HG02973 (cell line): Measurements from ENCODE around the gene DLX1.
"Not testable (repeated sequence)": the region's sequence is repeated elsewhere in the genome, so short reads cannot be mapped to it uniquely, and the experiment has no call there.

Experiments used
- ATAC-seq: cut with Tn5 transposase; IDR thresholded peaks from one replicate; pipeline ENCODE4 v1.9.1; 2021; ENCODE audit warnings: moderate library complexity; ENCODE audit not compliant: unreplicated experiment

The DLX1 gene

DNA sequence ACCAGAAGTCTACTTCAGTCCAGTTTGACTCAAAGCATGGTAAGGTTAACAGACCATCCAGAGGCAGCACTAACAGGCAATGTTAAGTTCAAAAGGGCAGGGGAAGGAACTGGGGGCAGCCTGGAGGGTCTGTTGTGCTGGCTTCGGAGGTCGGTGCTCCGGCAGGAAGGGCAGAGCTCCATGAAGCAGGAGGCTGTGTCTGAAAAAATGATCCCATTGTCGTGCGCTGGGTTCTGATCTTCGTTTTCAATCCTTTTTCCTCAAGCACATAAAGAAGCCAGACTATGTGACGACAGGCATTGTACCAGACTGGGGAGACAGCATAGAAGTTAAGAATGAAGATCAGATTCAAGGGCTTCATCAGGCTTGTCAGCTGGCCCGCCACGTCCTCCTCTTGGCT is 21.9 kb upstream of the DLX1 start:
- ATAC-seq: no peak

GRCh38 chr2:172065111-172065510 is 20.2 kb upstream of the DLX1 start:
- no peak for ATAC-seq

DNA sequence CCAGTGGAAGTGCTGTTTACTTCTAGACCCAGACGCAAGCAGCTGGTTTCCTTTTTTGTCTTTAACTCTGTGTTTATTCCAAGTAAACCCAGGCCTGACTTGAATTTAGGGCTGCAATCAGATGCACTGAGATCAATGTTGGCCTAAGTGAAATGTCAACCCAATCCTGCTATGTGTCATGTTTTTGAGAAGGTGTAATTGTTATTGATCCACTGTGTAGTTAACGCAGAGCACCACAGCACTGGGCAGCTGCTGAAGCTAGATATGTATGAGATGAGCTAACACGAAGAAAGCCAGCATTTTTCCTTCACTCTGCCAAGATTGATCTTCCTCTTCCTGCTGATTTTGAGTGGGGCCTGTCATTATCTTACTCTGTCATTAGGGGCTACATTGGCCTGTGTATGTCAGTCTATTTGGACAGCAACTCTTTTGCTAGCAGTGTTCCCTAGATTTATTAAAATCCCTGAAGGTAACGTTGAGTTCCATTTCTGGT is 18.9 kb upstream of the DLX1 start:
- no peak for ATAC-seq

GRCh38 chr2:172067905-172068304 is 17.4 kb upstream of the DLX1 start:
- not testable (repeated sequence) for ATAC-seq

DNA sequence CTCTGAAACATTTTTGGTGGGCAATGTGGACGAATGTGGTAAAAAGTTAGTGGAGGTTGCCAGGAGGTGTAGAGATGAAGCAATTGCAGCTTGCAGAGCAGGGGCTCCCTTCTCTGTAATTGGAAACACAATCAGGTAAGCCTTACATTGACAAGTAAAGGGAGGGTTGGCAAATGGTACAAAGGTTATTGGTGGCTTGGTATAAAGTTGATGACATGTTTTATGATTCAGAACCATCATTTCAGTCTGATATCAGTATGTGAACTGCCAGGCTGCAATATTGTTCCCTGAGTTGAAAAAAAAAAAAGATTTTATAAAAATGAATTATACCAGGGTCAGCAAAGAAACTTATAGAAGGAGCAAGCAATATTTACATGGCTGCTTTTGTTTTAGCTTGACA is 14.4 kb upstream of the DLX1 start:
- no peak for ATAC-seq

DNA sequence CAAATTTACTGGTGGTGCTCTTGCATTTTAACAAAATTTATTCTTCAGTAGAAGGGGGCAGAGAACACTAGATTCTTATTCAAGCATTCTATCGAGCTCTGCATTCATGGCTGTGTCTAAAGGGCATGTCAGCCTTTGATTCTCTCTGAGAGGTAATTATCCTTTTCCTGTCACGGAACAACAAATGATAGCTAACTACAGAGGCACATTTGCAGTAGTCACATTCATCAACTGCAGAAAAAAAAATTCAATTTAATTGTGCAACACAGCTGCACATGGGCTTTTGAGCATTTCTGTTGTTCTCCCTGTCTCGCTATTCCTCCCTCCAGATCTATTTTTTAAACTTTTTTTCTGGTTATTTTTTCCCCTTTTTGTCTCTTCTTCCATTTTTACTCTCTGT is 13.0 kb upstream of the DLX1 start:
- no peak for ATAC-seq

- no peak for ATAC-seq
These were observed 12.6 kb upstream of the DLX1 start for GRCh38 chr2:172072706-172073105.

GRCh38 chr2:172073518-172073917 is 11.8 kb upstream of the DLX1 start:
- ATAC-seq: no peak

GRCh38 chr2:172074254-172074653 is 11.1 kb upstream of the DLX1 start:
- ATAC-seq: no peak

GRCh38 chr2:172079416-172079815 is 5.9 kb upstream of the DLX1 start:
- ATAC-seq: no peak

DNA sequence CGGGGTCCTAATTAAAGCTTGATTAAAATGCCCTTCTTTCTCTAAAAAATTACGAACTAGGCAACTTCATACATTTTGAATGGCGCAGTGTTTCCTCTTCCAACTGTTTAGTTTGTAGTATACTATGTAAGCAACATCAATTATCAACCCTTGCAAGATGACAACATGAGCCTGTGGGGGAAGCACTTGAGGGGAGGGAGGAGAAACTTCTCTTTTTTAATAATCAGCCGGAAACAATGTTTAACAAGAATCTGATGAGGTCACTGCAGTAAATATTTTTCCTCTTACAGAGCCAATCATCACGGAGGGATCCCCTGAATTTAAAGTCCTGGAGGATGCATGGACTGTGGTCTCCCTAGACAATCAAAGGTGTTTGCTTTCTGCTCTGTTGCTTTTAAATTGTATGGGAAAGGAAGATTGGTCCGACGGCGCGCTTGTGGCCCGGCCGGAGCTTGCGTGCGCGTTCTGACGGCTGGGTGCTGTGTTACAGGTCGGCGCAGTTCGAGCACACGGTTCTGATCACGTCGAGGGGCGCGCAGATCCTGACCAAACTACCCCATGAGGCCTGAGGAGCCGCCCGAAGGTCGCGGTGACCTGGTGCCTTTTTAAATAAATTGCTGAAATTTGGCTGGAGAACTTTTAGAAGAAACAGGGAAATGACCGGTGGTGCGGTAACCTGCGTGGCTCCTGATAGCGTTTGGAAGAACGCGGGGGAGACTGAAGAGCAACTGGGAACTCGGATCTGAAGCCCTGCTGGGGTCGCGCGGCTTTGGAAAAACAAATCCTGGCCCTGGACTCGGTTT is 5.3 kb upstream of the DLX1 start:
- no peak for ATAC-seq

DNA sequence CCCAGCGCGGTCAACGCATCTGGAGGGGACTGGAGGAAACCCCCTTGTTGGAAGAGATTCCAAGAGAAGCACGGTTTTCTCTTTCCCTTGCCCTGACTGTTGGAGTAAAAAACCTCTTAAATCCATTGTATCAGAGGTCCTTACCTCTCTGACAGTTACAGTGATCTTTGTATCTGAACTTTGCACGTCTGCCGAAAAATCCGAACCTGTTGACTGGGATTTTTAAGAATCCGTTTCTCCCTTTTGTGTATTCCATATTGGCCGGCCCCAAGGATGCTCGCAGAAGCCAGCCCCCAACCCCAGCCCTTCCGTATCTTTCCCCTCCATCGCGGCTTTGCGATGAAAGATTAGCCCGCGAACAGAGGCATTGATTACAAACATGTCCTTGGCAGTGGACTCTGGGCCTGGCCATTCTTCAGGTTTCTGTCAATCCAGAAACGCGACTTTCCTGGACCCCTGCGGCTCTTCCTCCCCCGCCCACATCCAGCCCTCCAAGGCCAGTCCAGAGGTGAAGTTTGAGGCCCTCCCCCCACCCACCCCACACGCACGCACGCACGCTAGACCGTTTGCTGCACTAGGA is 4.6 kb upstream of the DLX1 start:
- ATAC-seq: no peak

GRCh38 chr2:172081221-172082022 is 3.9 kb upstream of the DLX1 start:
- no peak for ATAC-seq

- ATAC-seq: no peak
These were observed 3.0 kb upstream of the DLX1 start for GRCh38 chr2:172082105-172082943.

GRCh38 chr2:172082944-172083627 is 2.2 kb upstream of the DLX1 start:
- ATAC-seq: no peak

DNA sequence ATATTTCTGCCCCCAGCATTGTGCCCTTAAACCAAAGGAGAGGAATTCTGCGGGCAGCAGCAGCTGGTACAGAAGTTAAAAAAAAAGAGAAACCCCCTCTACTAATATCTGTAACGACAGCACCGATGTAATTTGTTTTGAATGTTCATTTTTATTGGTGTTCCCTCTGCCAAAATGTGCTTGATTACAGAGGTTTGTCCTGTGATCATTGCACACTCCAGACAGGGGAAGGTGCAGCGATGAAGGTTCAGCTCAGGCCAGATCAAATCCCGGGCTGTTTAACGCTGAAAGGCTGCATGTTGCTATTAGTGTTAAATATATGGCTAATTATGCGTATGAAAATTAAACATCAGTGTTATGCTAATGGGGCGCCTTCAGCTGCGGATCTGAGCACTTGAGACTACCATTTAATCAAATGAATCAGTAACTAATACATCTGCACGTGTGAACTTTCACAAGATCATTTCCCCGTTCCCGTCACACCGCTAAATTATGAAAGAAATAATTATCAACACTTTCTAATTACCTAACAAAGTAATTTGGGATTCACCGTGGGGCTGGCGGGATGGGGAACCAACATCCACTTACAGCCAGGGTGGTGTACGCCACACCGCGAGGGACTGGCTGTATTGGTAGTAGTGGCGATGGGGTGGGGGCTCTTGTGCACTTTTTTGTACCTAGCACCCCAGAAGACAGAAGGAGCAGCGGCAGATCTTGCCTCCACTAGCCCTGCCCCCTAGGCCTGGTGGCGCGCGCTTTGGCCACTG is 1.5 kb upstream of the DLX1 start:
- no peak for ATAC-seq

GRCh38 chr2:172084395-172084644 is 987 bp upstream of the DLX1 start:
- ATAC-seq: peak; percentile 7

DNA sequence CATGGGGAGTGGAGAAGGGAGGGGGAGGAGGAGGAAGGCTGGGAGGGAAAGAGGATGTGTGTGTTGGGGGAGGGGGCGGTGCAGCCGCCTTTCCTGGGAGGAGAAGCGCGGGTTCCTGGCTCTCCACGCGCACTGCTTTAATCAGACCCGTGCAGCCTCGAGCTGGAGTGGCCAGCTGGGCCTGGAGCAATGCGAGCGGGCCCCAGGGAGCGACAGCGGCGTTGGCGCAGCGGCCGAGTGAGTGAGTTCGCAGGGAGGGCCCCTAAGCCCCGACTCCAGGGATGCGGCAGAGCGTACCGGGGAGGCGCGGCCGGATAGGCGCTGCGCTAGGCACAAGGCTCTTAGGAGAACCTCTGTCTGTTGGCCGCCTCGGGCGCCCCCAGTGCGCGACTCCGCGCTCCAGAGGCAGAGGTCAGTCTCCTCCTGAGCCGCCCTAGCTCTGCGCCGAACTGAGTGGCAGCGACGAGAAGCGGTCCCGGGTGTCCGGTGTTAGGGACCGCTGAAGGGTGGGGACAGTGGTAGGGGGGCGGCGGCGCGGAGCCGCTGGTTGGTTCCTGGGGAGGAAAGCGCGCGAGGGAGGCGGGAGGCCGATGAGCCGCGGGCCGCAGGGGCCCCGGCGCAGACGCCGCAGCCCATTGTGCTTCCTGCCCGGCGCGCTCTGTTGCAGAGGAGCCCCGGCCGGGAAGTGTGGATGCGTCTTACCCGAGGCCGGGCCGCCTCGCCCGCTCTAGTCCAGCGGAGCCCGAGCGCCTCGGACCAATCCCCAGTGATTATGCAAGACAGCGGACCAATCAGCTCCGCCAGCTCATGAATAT is 455 bp upstream of the DLX1 start:
- peak; percentile 76 for ATAC-seq
